ENCODE results near the gene IL27RA.

The IL27RA gene

GRCh38 chr19:14070268-14071050, 38.9 kb downstream of the IL27RA start:
- H3K9ac ChIP-seq (ENCODE audit: low read depth, low read length), result no peak overlapping the region
- H3K9me3 ChIP-seq (ENCODE audit: control insufficient read depth, insufficient read depth, low read length), result no peaks in the 10 kb centered on the region
- H3K4me1 ChIP-seq (ENCODE audit: insufficient read depth, low read length), result no peaks in the 10 kb centered on the region; the same call in 1 of the 2 replicates
- H3K36me3 ChIP-seq (ENCODE audit: insufficient read depth, low read length), result no peaks in the 10 kb centered on the region

- no peaks in the 10 kb centered on the region for H3K9me3 ChIP-seq (ENCODE audit: control insufficient read depth, insufficient read depth, low read length)
- H3K9ac ChIP-seq (ENCODE audit: low read depth, low read length), result peak within 1 kb of the TSS; percentile 74; the same call in 1 of the 2 replicates
- no peaks in the 10 kb centered on the region for H3K36me3 ChIP-seq (ENCODE audit: insufficient read depth, low read length)
- H3K4me1 ChIP-seq (ENCODE audit: insufficient read depth, low read length), result no peaks in the 10 kb centered on the region; the same call in 1 of the 2 replicates
Observed at GRCh38 chr19:14072535-14073260, 41.1 kb downstream of the IL27RA start, which contains the start of gene MISP3. TSS of gene MISP3 (plus strand) at chr19:14072786. CDS start at chr19:14073310, 524 bp downstream.

GRCh38 chr19:14073261-14073924, 41.8 kb downstream of the IL27RA start:
- Histone ChIP-seq H3K9ac (ENCODE audit: low read depth, low read length) (peak overlapping the region; percentile 74; the same call in 1 of the 2 replicates), H3K36me3 (ENCODE audit: insufficient read depth, low read length) (no peaks in the 10 kb centered on the region), H3K4me1 (ENCODE audit: insufficient read depth, low read length) (no peaks in the 10 kb centered on the region; the same call in 1 of the 2 replicates)

GRCh38 chr19:14073925-14074838, 42.6 kb downstream of the IL27RA start:
- peak overlapping the region; percentile 74 for H3K9ac ChIP-seq (ENCODE audit: low read depth, low read length)
- H3K36me3 ChIP-seq (ENCODE audit: insufficient read depth, low read length), result no peaks in the 10 kb centered on the region
- H3K4me1 ChIP-seq (ENCODE audit: insufficient read depth, low read length), result no peaks in the 10 kb centered on the region; the same call in 1 of the 2 replicates
- no peaks in the 10 kb centered on the region for H3K9me3 ChIP-seq (ENCODE audit: control insufficient read depth, insufficient read depth, low read length)

More at GRCh38 chr19:14073261-14073924, 41.8 kb downstream of the IL27RA start:
- no peaks in the 10 kb centered on the region for H3K9me3 ChIP-seq (ENCODE audit: control insufficient read depth, insufficient read depth, low read length)

GRCh38 chr19:14078411-14078810, 46.8 kb downstream of the IL27RA start:
- no peaks in the 10 kb centered on the region for H3K9me3 ChIP-seq (ENCODE audit: control insufficient read depth, insufficient read depth, low read length)
- no peaks in the 10 kb centered on the region for H3K4me1 ChIP-seq (ENCODE audit: insufficient read depth, low read length)
- H3K9ac ChIP-seq (ENCODE audit: low read depth, low read length), result no peak overlapping the region
- H3K36me3 ChIP-seq (ENCODE audit: insufficient read depth, low read length), result no peaks in the 10 kb centered on the region

- Histone ChIP-seq H3K9me3 (ENCODE audit: control insufficient read depth, insufficient read depth, low read length) (no peaks in the 10 kb centered on the region), H3K9ac (ENCODE audit: low read depth, low read length) (peak overlapping the region; percentile 93), H3K4me1 (ENCODE audit: insufficient read depth, low read length) (no peaks in the 10 kb centered on the region), H3K36me3 (ENCODE audit: insufficient read depth, low read length) (no peaks in the 10 kb centered on the region)
Observed at GRCh38 chr19:14080887-14081796, 49.6 kb downstream of the IL27RA start.

- Histone ChIP-seq H3K36me3 (ENCODE audit: insufficient read depth, low read length) (no peaks in the 10 kb centered on the region), H3K9me3 (ENCODE audit: control insufficient read depth, insufficient read depth, low read length) (no peaks in the 10 kb centered on the region), H3K4me1 (ENCODE audit: insufficient read depth, low read length) (no peaks in the 10 kb centered on the region), H3K9ac (ENCODE audit: low read depth, low read length) (peak overlapping the region; percentile 66; the same call in 1 of the 2 replicates)
Observed at GRCh38 chr19:14081797-14082674, 50.5 kb downstream of the IL27RA start.

GRCh38 chr19:14082675-14082960, 51.1 kb downstream of the IL27RA start:
- H3K36me3 ChIP-seq (ENCODE audit: insufficient read depth, low read length), result no peaks in the 10 kb centered on the region
- H3K9ac ChIP-seq (ENCODE audit: low read depth, low read length), result no peak overlapping the region
- no peaks in the 10 kb centered on the region for H3K9me3 ChIP-seq (ENCODE audit: control insufficient read depth, insufficient read depth, low read length)
- no peaks in the 10 kb centered on the region for H3K4me1 ChIP-seq (ENCODE audit: insufficient read depth, low read length)

GRCh38 chr19:14085309-14085995, 53.9 kb downstream of the IL27RA start, which contains the start of gene C19orf67:
TSS of gene C19orf67 (minus strand) at chr19:14085783. CDS start at chr19:14085627, 156 bp downstream.
- Histone ChIP-seq H3K9me3 (ENCODE audit: control insufficient read depth, insufficient read depth, low read length) (no peaks in the 10 kb centered on the region), H3K9ac (ENCODE audit: low read depth, low read length) (peak within 1 kb of the TSS; percentile 70; the same call in 1 of the 2 replicates), H3K36me3 (ENCODE audit: insufficient read depth, low read length) (no peaks in the 10 kb centered on the region), H3K4me1 (ENCODE audit: insufficient read depth, low read length) (no peaks in the 10 kb centered on the region)

- peak overlapping the region; percentile 70; the same call in 1 of the 2 replicates for H3K9ac ChIP-seq (ENCODE audit: low read depth, low read length)
- H3K9me3 ChIP-seq (ENCODE audit: control insufficient read depth, insufficient read depth, low read length), result no peaks in the 10 kb centered on the region
- no peaks in the 10 kb centered on the region for H3K4me1 ChIP-seq (ENCODE audit: insufficient read depth, low read length)
- no peaks in the 10 kb centered on the region for H3K36me3 ChIP-seq (ENCODE audit: insufficient read depth, low read length)
Observed at GRCh38 chr19:14086098-14086497, 54.5 kb downstream of the IL27RA start.

GRCh38 chr19:14088634-14089411, 57.3 kb downstream of the IL27RA start:
- H3K9me3 ChIP-seq (ENCODE audit: control insufficient read depth, insufficient read depth, low read length), result no peaks in the 10 kb centered on the region; the same call in 1 of the 2 replicates
- no peaks in the 10 kb centered on the region; the same call in 1 of the 2 replicates for H3K4me1 ChIP-seq (ENCODE audit: insufficient read depth, low read length)
- peak overlapping the region; percentile 60 for H3K9ac ChIP-seq (ENCODE audit: low read depth, low read length)
- no peaks in the 10 kb centered on the region for H3K36me3 ChIP-seq (ENCODE audit: insufficient read depth, low read length)

Measured in ES-I3 (cell line).